ENCODE results near the gene ZBTB38. TPM values are rescaled to one million over a fixed set of nuclear protein-coding genes. Genes with fewer than 3 reads are reported as not detected.

Gene ZBTB38
- total RNA-seq, 4 donors from 2014 or later, result 160 to 415 (median 232) TPM

- in situ Hi-C loops (cut with MboI; ENCODE audit: low sequenced_read_pairs in 4 of 4), result no loop called here
- Histone ChIP-seq H3K4me1 (no peaks in the 10 kb centered on the region), H3K4me3 (no peak overlapping the region), H3K9me3 (no peaks in the 10 kb centered on the region), H3K36me3 (no peaks in the 10 kb centered on the region), H3K27ac (peak overlapping the region; percentile 58 to 71 (median 62)), H3K27me3 (no peaks in the 10 kb centered on the region)
- ATAC-seq (peak; percentile 82 to 92), DNase-seq (peak; percentile 46 to 70)
- TF ChIP-seq POLR2A (IDR thresholded peaks at IDR 0.05), result no peak
- TF ChIP-seq, protein P1, sequence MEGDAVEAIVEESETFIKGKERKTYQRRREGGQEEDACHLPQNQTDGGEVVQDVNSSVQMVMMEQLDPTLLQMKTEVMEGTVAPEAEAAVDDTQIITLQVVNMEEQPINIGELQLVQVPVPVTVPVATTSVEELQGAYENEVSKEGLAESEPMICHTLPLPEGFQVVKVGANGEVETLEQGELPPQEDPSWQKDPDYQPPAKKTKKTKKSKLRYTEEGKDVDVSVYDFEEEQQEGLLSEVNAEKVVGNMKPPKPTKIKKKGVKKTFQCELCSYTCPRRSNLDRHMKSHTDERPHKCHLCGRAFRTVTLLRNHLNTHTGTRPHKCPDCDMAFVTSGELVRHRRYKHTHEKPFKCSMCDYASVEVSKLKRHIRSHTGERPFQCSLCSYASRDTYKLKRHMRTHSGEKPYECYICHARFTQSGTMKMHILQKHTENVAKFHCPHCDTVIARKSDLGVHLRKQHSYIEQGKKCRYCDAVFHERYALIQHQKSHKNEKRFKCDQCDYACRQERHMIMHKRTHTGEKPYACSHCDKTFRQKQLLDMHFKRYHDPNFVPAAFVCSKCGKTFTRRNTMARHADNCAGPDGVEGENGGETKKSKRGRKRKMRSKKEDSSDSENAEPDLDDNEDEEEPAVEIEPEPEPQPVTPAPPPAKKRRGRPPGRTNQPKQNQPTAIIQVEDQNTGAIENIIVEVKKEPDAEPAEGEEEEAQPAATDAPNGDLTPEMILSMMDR (IDR thresholded peaks at IDR 0.05 in 4 of 5, conservative IDR thresholded peaks at IDR 0.05 in 1 of 5), result no peak
- intact Hi-C loops (cut with DNase I; ENCODE audit: low total_unique reads), result no loop called here
Observed at GRCh38 chr3:141331377-141332318, 36.7 kb upstream of the ZBTB38 start.

- H3K4me3 ChIP-seq, result no peak overlapping the region
- H3K4me1 ChIP-seq, result no peaks in the 10 kb centered on the region
- H3K27me3 ChIP-seq, result no peaks in the 10 kb centered on the region
- in situ Hi-C loops (cut with MboI; ENCODE audit: low sequenced_read_pairs in 4 of 4), result no loop called here
- peak overlapping the region; percentile 58 to 71 (median 62) for H3K27ac ChIP-seq
- TF ChIP-seq, protein P1 (IDR thresholded peaks at IDR 0.05 in 4 of 5, conservative IDR thresholded peaks at IDR 0.05 in 1 of 5), result no peak
- TF ChIP-seq POLR2A (IDR thresholded peaks at IDR 0.05), result no peak
- H3K9me3 ChIP-seq, result no peaks in the 10 kb centered on the region
- ATAC-seq, result no peak
- H3K36me3 ChIP-seq, result no peaks in the 10 kb centered on the region
- intact Hi-C loops (cut with DNase I; ENCODE audit: low total_unique reads), result no loop called here
- DNase-seq, result no peak
Observed at GRCh38 chr3:141332416-141332815, 35.9 kb upstream of the ZBTB38 start.

DNA sequence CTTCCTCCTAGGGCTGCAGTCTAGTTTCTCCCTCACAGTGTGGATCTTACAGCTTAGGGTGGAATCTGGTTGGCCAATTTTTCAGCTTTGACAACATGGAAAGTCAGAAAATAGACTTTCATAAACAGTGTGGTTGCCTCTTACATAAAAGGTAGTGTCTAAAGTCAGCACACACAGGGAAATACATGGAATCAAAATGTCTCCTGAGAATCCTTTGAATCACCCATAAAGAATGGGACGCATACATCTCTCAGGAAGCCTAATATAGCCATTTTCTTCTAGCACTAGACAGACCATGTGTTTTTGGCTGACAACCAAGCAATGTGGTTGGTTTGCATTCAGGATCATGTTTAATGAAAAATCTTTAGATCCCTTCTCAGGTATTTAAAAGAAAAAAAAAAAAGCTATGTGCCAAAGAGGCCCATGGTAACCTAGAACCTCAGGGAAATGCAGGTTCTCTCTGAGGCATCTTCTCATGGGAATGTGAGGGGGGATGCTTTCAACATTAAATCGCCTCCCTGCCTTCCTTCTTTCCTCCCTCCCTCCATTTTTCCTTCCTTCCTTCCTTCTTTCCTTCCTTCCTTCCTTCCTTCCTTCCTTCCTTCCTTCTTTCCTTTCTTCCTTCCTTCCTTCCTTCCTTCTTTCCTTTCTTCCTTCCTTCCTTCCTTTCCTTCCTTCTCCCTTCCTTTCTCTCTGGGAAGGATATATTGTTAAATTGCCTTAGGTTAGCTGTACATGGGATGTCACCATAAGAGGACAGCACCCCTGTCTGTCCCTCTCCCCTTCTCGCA, 34.3 kb upstream of the ZBTB38 start:
- H3K4me3 ChIP-seq, result no peak overlapping the region
- no peak for TF ChIP-seq POLR2A (IDR thresholded peaks at IDR 0.05)
- TF ChIP-seq, protein P1 (IDR thresholded peaks at IDR 0.05 in 4 of 5, conservative IDR thresholded peaks at IDR 0.05 in 1 of 5), result no peak
- in situ Hi-C loops (cut with MboI; ENCODE audit: low sequenced_read_pairs in 4 of 4), result no loop called here
- ATAC-seq (no peak), DNase-seq (no peak)
- no peaks in the 10 kb centered on the region for H3K36me3 ChIP-seq
- intact Hi-C loops (cut with DNase I; ENCODE audit: low total_unique reads), result no loop called here
- H3K9me3 ChIP-seq, result no peaks in the 10 kb centered on the region
- H3K4me1 ChIP-seq, result no peaks in the 10 kb centered on the region
- H3K27ac ChIP-seq, result no peak overlapping the region
- H3K27me3 ChIP-seq, result no peaks in the 10 kb centered on the region

DNA sequence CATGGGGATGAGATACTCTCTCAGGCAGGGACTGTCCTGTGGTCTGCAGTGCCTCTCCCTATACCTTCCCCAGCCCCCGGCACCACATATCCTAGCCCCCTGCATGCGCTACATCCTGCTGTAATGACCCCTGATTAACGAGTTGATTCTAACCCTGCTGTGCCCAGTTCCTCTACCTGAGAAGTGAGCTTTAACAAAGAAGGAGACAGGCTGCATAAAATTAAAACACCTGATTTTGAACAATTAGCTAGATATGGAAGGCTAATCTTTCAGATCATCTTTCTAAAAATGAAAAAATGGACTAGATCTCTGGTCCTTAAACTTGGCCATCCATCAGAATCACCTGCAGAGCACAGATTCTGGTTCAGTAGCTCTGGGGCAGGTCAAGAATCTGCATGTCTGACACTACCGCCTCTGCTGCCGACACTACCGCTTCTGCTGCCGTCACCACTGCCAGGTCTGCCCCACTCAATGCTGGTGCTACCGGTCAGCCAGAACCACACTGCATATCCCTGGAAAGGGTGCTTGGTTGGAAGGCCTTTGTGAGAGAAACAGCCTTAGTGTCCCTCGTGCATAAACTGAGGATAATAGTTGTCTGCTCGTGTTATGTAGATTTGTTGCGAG, 33.6 kb upstream of the ZBTB38 start:
- DNase-seq, result no peak
- no peak overlapping the region for H3K4me3 ChIP-seq
- H3K9me3 ChIP-seq, result no peaks in the 10 kb centered on the region
- no peak for ATAC-seq
- H3K27me3 ChIP-seq, result no peaks in the 10 kb centered on the region
- H3K36me3 ChIP-seq, result no peaks in the 10 kb centered on the region
- no peak overlapping the region for H3K27ac ChIP-seq
- in situ Hi-C loops (cut with MboI; ENCODE audit: low sequenced_read_pairs in 4 of 4), result no loop called here
- no peak for TF ChIP-seq POLR2A (IDR thresholded peaks at IDR 0.05)
- TF ChIP-seq, protein P1 (IDR thresholded peaks at IDR 0.05 in 4 of 5, conservative IDR thresholded peaks at IDR 0.05 in 1 of 5), result no peak
- no peaks in the 10 kb centered on the region for H3K4me1 ChIP-seq
- intact Hi-C loops (cut with DNase I; ENCODE audit: low total_unique reads), result no loop called here
